Measurements from ENCODE around the gene PLBD2.

The PLBD2 gene

DNA sequence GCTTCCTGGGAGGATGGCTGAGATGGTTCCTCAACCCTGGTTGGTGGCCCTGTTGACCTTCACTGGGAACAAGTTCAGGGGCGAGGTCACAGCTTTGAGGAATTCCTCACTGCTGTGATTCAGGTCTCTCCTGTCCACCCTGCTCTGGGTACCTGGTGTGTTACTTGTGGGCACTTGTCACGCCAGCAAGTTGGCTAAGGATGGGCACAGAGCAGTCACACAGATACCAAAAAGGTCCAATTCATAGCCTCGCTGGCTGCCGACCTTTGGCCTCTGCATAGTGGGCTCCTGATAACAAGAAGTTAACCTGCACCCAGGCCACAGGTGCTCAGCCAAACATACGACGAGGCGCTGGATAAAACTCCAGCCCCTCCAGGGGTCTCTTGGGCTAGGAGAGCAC, 34.1 kb downstream of the PLBD2 start:
- Histone ChIP-seq H4K20me1 (ENCODE audit: insufficient read depth, low read length) (no peaks in the 10 kb centered on the region), H3K27me3 (ENCODE audit: insufficient read depth, low read length, poor library complexity) (no peaks in the 10 kb centered on the region), H3K4me1 (ENCODE audit: insufficient read depth, low read length) (no peaks in the 10 kb centered on the region), H3K9ac (ENCODE audit: low read depth, low read length) (no peak overlapping the region), H3K36me3 (ENCODE audit: insufficient read depth, low read length) (no peaks in the 10 kb centered on the region), H3K27ac (ENCODE audit: low read length) (no peak overlapping the region), H3K79me2 (ENCODE audit: insufficient read depth, low read length) (no peaks in the 10 kb centered on the region), H3K9me3 (ENCODE audit: insufficient read depth, low read length, severe bottlenecking) (no peaks in the 10 kb centered on the region), H3K4me3 (ENCODE audit: low read depth in 1 of 2, low read length in 2 of 2) (no peak overlapping the region), H2AFZ (ENCODE audit: low read depth, low read length) (no peak overlapping the region), H3K4me2 (ENCODE audit: insufficient read depth, low read length) (no peak overlapping the region)
- no peak for DNase-seq
- TF ChIP-seq, protein P1, sequence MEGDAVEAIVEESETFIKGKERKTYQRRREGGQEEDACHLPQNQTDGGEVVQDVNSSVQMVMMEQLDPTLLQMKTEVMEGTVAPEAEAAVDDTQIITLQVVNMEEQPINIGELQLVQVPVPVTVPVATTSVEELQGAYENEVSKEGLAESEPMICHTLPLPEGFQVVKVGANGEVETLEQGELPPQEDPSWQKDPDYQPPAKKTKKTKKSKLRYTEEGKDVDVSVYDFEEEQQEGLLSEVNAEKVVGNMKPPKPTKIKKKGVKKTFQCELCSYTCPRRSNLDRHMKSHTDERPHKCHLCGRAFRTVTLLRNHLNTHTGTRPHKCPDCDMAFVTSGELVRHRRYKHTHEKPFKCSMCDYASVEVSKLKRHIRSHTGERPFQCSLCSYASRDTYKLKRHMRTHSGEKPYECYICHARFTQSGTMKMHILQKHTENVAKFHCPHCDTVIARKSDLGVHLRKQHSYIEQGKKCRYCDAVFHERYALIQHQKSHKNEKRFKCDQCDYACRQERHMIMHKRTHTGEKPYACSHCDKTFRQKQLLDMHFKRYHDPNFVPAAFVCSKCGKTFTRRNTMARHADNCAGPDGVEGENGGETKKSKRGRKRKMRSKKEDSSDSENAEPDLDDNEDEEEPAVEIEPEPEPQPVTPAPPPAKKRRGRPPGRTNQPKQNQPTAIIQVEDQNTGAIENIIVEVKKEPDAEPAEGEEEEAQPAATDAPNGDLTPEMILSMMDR (IDR thresholded peaks at IDR 0.05; ENCODE audit: borderline replicate concordance, extremely low read depth, low read length, poor library complexity, severe bottlenecking): no peak
- no peak for TF ChIP-seq EZH2 (IDR thresholded peaks at IDR 0.05; ENCODE audit: borderline replicate concordance, low read depth, low read length, severe bottlenecking)
- no peak for ATAC-seq (ENCODE audit: insufficient read depth, low read depth)

DNA sequence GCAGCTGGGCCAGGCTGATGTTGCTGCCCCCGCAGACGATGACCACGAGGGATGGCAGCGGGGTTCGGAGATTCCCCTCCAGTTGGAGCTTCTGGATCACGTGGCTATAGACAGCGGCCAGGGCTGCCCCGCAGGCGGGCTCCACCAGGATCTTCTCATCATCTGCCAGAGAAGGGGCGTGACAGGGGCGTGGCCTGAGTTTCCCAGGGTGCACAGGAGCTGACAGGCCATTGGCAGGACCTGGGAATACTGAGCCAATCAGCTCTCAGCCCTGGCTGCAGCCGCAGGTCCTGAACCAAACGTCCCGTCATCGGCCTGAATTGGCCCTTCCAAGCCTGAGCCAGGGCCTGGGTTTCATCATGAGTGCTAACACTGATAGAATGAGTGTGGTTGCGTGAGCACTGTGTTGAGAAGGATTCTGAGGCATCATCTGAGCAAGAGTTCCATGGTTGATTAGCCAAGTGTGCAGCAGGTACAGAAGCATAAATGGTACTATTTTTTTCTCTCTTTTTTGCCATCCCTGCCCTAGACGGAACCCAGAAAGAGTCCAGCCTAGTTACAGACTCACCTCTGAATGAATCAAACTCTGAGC, 34.7 kb downstream of the PLBD2 start:
- no peak overlapping the region for H3K27ac ChIP-seq (ENCODE audit: low read length)
- no peaks in the 10 kb centered on the region for H4K20me1 ChIP-seq (ENCODE audit: insufficient read depth, low read length)
- H3K79me2 ChIP-seq (ENCODE audit: insufficient read depth, low read length): no peaks in the 10 kb centered on the region
- no peak overlapping the region for H2AFZ ChIP-seq (ENCODE audit: low read depth, low read length)
- DNase-seq (no peak), ATAC-seq (ENCODE audit: insufficient read depth, low read depth) (no peak; the same call in 2 of the 3 replicates)
- no peaks in the 10 kb centered on the region for H3K27me3 ChIP-seq (ENCODE audit: insufficient read depth, low read length, poor library complexity)
- H3K4me2 ChIP-seq (ENCODE audit: insufficient read depth, low read length): no peak overlapping the region
- H3K4me1 ChIP-seq (ENCODE audit: insufficient read depth, low read length): no peaks in the 10 kb centered on the region
- no peak overlapping the region for H3K9ac ChIP-seq (ENCODE audit: low read depth, low read length)
- H3K9me3 ChIP-seq (ENCODE audit: insufficient read depth, low read length, severe bottlenecking): no peaks in the 10 kb centered on the region
- H3K36me3 ChIP-seq (ENCODE audit: insufficient read depth, low read length): no peaks in the 10 kb centered on the region
- H3K4me3 ChIP-seq (ENCODE audit: low read depth in 1 of 2, low read length in 2 of 2): no peak overlapping the region
- TF ChIP-seq, protein P1 (IDR thresholded peaks at IDR 0.05; ENCODE audit: borderline replicate concordance, extremely low read depth, low read length, poor library complexity, severe bottlenecking): no peak
- TF ChIP-seq EZH2 (IDR thresholded peaks at IDR 0.05; ENCODE audit: borderline replicate concordance, low read depth, low read length, severe bottlenecking): no peak

GRCh38 chr12:113393749-113394148, 35.4 kb downstream of the PLBD2 start:
- DNase-seq (no peak), ATAC-seq (ENCODE audit: insufficient read depth, low read depth) (no peak)
- no peak overlapping the region for H2AFZ ChIP-seq (ENCODE audit: low read depth, low read length)
- H3K79me2 ChIP-seq (ENCODE audit: insufficient read depth, low read length): no peaks in the 10 kb centered on the region
- no peak overlapping the region for H3K27ac ChIP-seq (ENCODE audit: low read length)
- H3K9me3 ChIP-seq (ENCODE audit: insufficient read depth, low read length, severe bottlenecking): no peaks in the 10 kb centered on the region
- TF ChIP-seq EZH2 (IDR thresholded peaks at IDR 0.05; ENCODE audit: borderline replicate concordance, low read depth, low read length, severe bottlenecking): no peak
- TF ChIP-seq, protein P1 (IDR thresholded peaks at IDR 0.05; ENCODE audit: borderline replicate concordance, extremely low read depth, low read length, poor library complexity, severe bottlenecking): no peak
- H4K20me1 ChIP-seq (ENCODE audit: insufficient read depth, low read length): no peaks in the 10 kb centered on the region
- H3K4me1 ChIP-seq (ENCODE audit: insufficient read depth, low read length): no peaks in the 10 kb centered on the region
- no peak overlapping the region for H3K9ac ChIP-seq (ENCODE audit: low read depth, low read length)
- H3K36me3 ChIP-seq (ENCODE audit: insufficient read depth, low read length): no peaks in the 10 kb centered on the region
- H3K27me3 ChIP-seq (ENCODE audit: insufficient read depth, low read length, poor library complexity): no peaks in the 10 kb centered on the region
- H3K4me2 ChIP-seq (ENCODE audit: insufficient read depth, low read length): no peak overlapping the region
- no peak overlapping the region for H3K4me3 ChIP-seq (ENCODE audit: low read depth in 1 of 2, low read length in 2 of 2)
